Heart right ventricle (tissue), 16 donors: ENCODE measurements around the gene MATN3. TPM values are rescaled to one million over a fixed set of nuclear protein-coding genes. Genes with fewer than 3 reads are reported as not detected.

Source experiments
- ATAC-seq, 8 donors: fragments of 200-7000 bp; cut with Tn5 transposase; one replicate each; pipeline ENCODE4 v1.9.1; 2020; ENCODE audit warnings: mild to moderate bottlenecking in 8 of 8, moderate library complexity in 8 of 8, moderate number of reproducible peaks in 1 of 8
- DNase-seq, 2 donors: peaks; one replicate each; pipeline ENCODE4 v3.0.0-alpha.2; 2020
- H3K27ac ChIP-seq, 10 donors: fragments of 200-600 bp; sonication (generic) in 2 of 10; one replicate each; pipeline versions ENCODE4 v1.5.0 to v1.8.0; 2020 to 2022; ENCODE audit warnings: mild to moderate bottlenecking in 3 of 10
- H3K27me3 ChIP-seq, 7 donors: fragments of 200-600 bp; one replicate each; pipeline ENCODE4 v1.8.0; 2021 to 2022; ENCODE audit warnings: mild to moderate bottlenecking in 2 of 7
- H3K36me3 ChIP-seq, 9 donors: fragments of 200-600 bp; sonication (generic) in 1 of 9; one replicate each; pipeline versions ENCODE4 v1.5.0 to v1.8.0; 2020 to 2022; ENCODE audit warnings: mild to moderate bottlenecking in 2 of 9
- H3K4me1 ChIP-seq, 9 donors: fragments of 200-600 bp; sonication (generic) in 1 of 9; one replicate each; pipeline versions ENCODE4 v1.5.0 to v1.8.0; 2020 to 2022; ENCODE audit warnings: mild to moderate bottlenecking in 4 of 9
- H3K4me3 ChIP-seq, 10 donors: fragments of 200-600 bp; sonication (generic) in 2 of 10; one replicate each; pipeline versions ENCODE4 v1.5.0 to v1.8.0; 2020 to 2022; ENCODE audit warnings: mild to moderate bottlenecking in 7 of 10, moderate library complexity in 2 of 10
- H3K9me3 ChIP-seq, 11 donors: fragments of 200-600 bp in 10 of 11; sonication (generic) in 2 of 11; one replicate each; pipeline versions ENCODE4 v1.5.0 to v1.8.0; 2013 to 2022; ENCODE audit warnings: mild to moderate bottlenecking in 2 of 11, control low read depth in 1 of 11, moderate library complexity in 1 of 11
- CTCF ChIP-seq, 9 donors: fragments of 200-600 bp; sonication (generic) in 2 of 9; IDR thresholded peaks; one replicate each; pipeline versions ENCODE4 v1.5.0 to v1.8.0; 2021 to 2022; ENCODE audit warnings: antibody characterized with exemption in 9 of 9, mild to moderate bottlenecking in 5 of 9, moderate library complexity in 1 of 9
- WGBS, 2 donors: extraction: QIAGEN DNeasy Blood & Tissue Kit; methylation state at CpG; one replicate each; pipeline ENCODE4 v1.1.7; 2013; ENCODE audit warnings: inconsistent platforms in 1 of 2; 5-methylcytosine and 5-hydroxymethylcytosine counted together
- intact Hi-C, 10 donors: fragments of 100-400 bp; cut with DNase I; formaldehyde crosslinking; loops; one replicate each; pipeline versions ENCODE4 v1.11.1 to v1.14.2; 2022
- polyA plus RNA-seq, 2 donors: library from polyadenylated mRNA; stranded (reverse); fragments of 200-250 nt; gene quantifications; one replicate each; pipeline ENCODE4 v1.2.3, GENCODE V29; 2013
- total RNA-seq, 10 donors: library from RNA; stranded (reverse); fragmentation: NEBNext Ultra II Directional in 3 of 10; extraction: Animal tissue kit (Norgen Biotek cat#: 25700) in 3 of 10; gene quantifications; one replicate each; pipeline versions ENCODE4 v1.2.1 to v1.2.4, GENCODE V29; 2021 to 2023
- donor health status: Arrhythmogenic right ventricular cardiomyopathy.
- donor health status: ischemic (EF 13 %, LVEDD 7.1; RV severe dilation, severe dysfunction).
- donor health status: healthy with polysubstance abuse.
- donor health status: DM: no; HTN: yes; CAD: no.
- donor health status: DM: no; HTN: no; CAD: no.
- donor health status: ischemic (EF 25% LVEDD 6.9; RV normal size, moderate dysfunction).
- donor health status: ischemic (EF 25% LVEDD 5.7; RV mildly dilated, moderate dysfunction).
- donor health status: healthy.
- donor health status: DM: yes; HTN: yes; CAD: no.
- donor health status: Ischemic cardiomyopathy.
- donor health status: ischemic (EF 35%, LVEDD 5.7; RV mildly dilated, moderate dysfunction).
- donor health status: nonischemic (EF 11% LVEDD 7.7; RV severe dilation, severe dysfunction).
- donor health status: DM: yes; HTN: yes; CAD: no.
- donor health status: PGD.
- donor health status: ischemic (EF 29% LVEDD 5.4; RV normal size, mild dysfunction).
- donor health status: nonischemic (EF 23%, LVEDD 6.1; RV moderate dilation, normal function).

Gene MATN3
- total and polyA plus RNA-seq, 12 donors, result 0.09 to 0.37 (median 0.30) TPM; not detected in 5

- peaks cover 0 to 18% (median 9%) of the 10 kb centered on the region in 9 donors for H3K36me3 ChIP-seq
- no peak overlapping the region for H3K27ac ChIP-seq
- no peak overlapping the region for H3K4me3 ChIP-seq
- no peak for TF ChIP-seq CTCF (IDR thresholded peaks at IDR 0.05)
- H3K27me3 ChIP-seq, result no peaks in the 10 kb centered on the region
- intact Hi-C loops, result no loop called here
- DNase-seq (no peak), ATAC-seq (no peak)
- 90 to 93% methylated on average over 4 of the region's 4 CpGs for WGBS, 2 donors
- peaks cover 0 to 24% (median 0%) of the 10 kb centered on the region in 11 donors for H3K9me3 ChIP-seq
- peaks cover 0 to 16% (median 9%) of the 10 kb centered on the region in 9 donors for H3K4me1 ChIP-seq
Measured at GRCh38 chr2:20023688-20024087, 11.2 kb upstream of the MATN3 start.

GRCh38 chr2:20021405-20022009, 9.0 kb upstream of the MATN3 start:
- no peak for DNase-seq
- no peaks in the 10 kb centered on the region for H3K36me3 ChIP-seq
- H3K27ac ChIP-seq, result no peak overlapping the region
- no peak for ATAC-seq
- WGBS, 2 donors, result 84 to 94% methylated on average over 3 of the region's 3 CpGs
- peaks cover 0 to 7% (median 0%) of the 10 kb centered on the region in 9 donors for H3K4me1 ChIP-seq
- intact Hi-C loops, result no loop called here
- H3K4me3 ChIP-seq, result no peak overlapping the region
- peaks cover 0 to 23% (median 0%) of the 10 kb centered on the region in 11 donors for H3K9me3 ChIP-seq
- no peaks in the 10 kb centered on the region for H3K27me3 ChIP-seq
- TF ChIP-seq CTCF (IDR thresholded peaks at IDR 0.05), result no peak

- WGBS, 2 donors, result 81 to 84% methylated on average over 4 of the region's 4 CpGs
- ATAC-seq (peak in 4 of 8 donors; percentile 45 to 71 (median 52)), DNase-seq (no peak)
- H3K27me3 ChIP-seq, result no peaks in the 10 kb centered on the region
- no peak for TF ChIP-seq CTCF (IDR thresholded peaks at IDR 0.05)
- intact Hi-C loops, result loop anchor here in 2 of 10 donors (5.0 kb wide), 1 partner anchor 33 kb away; the partner anchor contains the start of gene LAPTM4A (in 2 of the 2)
- H3K27ac ChIP-seq, result no peak overlapping the region
- no peak overlapping the region for H3K4me3 ChIP-seq
- peaks cover 0 to 23% (median under 1%) of the 10 kb centered on the region in 11 donors for H3K9me3 ChIP-seq
- peaks cover 0 to 7% (median 0%) of the 10 kb centered on the region in 9 donors for H3K4me1 ChIP-seq
- no peaks in the 10 kb centered on the region for H3K36me3 ChIP-seq
Measured at GRCh38 chr2:20019747-20020146, 7.3 kb upstream of the MATN3 start.

GRCh38 chr2:20018601-20019152, 6.2 kb upstream of the MATN3 start:
- Histone ChIP-seq H3K27ac (no peak overlapping the region), H3K4me3 (no peak overlapping the region), H3K36me3 (no peaks in the 10 kb centered on the region), H3K4me1 (peaks cover 0 to 3% (median 0%) of the 10 kb centered on the region in 9 donors), H3K9me3 (peaks cover 0 to 27% (median 3%) of the 10 kb centered on the region in 11 donors), H3K27me3 (peaks cover 0 to 7% (median 0%) of the 10 kb centered on the region in 7 donors)
- intact Hi-C loops, result loop anchor here in 2 of 10 donors (5.0 kb wide), 1 partner anchor 34 kb away; the partner anchor contains the start of gene LAPTM4A (in 2 of the 2)
- no peak for TF ChIP-seq CTCF (IDR thresholded peaks at IDR 0.05)
- 70 to 77% methylated on average over 2 of the region's 2 CpGs for WGBS, 2 donors
- no peak for DNase-seq
- peak in 3 of 8 donors; percentile 27 to 44 (median 34) for ATAC-seq
